ENCODE data around the gene USP5.

DNA sequence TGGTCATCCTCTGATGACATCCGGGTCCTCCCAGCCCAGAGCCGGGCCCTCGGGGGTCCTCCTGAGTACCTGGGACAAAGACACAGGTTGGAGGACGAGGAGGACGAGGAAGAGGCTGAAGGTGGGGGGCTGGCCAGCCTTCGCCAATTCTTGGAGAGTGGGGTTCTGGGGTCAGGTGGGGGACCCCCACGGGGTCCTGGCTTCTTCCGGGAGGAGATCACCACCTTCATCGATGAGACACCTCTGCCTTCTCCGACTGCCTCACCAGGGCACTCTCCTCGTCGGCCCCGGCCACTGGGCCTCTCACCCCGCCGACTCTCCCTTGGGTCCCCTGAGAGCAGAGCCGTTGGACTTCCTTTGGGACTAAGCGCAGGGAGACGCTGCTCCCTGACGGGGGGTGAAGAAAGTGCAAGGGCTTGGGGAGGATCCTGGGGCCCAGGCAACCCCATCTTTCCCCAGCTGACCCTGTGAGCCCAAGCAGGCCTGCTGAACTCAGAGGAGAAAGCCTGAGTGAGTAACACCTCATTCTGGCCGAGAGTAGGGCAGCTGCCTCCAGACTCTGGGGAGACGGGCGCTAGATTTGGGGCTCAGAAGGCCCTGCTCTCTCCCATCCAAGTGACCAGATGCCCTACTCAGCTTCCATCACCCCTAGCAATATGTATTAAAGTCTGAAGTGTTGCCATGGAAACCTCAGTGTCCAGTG lies 25.1 kb upstream of the USP5 start:
- TF ChIP-seq, protein P1, sequence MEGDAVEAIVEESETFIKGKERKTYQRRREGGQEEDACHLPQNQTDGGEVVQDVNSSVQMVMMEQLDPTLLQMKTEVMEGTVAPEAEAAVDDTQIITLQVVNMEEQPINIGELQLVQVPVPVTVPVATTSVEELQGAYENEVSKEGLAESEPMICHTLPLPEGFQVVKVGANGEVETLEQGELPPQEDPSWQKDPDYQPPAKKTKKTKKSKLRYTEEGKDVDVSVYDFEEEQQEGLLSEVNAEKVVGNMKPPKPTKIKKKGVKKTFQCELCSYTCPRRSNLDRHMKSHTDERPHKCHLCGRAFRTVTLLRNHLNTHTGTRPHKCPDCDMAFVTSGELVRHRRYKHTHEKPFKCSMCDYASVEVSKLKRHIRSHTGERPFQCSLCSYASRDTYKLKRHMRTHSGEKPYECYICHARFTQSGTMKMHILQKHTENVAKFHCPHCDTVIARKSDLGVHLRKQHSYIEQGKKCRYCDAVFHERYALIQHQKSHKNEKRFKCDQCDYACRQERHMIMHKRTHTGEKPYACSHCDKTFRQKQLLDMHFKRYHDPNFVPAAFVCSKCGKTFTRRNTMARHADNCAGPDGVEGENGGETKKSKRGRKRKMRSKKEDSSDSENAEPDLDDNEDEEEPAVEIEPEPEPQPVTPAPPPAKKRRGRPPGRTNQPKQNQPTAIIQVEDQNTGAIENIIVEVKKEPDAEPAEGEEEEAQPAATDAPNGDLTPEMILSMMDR (conservative IDR thresholded peaks at IDR 0.05 in 1 of 2, IDR thresholded peaks at IDR 0.05 in 1 of 2; ENCODE audit: extremely low read depth in 1 of 2, insufficient read depth in 1 of 2, low read depth in 1 of 2, low read length in 2 of 2), result no peak
- no peak for TF ChIP-seq EZH2 (IDR thresholded peaks at IDR 0.05; ENCODE audit: borderline replicate concordance, low read length)

All from mammary epithelial cell (primary cell).